Measurements from ENCODE around the gene TPMT.
A peak's percentile ranks its signal among the peaks of the same experiment; 100 is the strongest.
"Not testable (repeated sequence)": the region's sequence is repeated elsewhere in the genome, so short reads cannot be mapped to it uniquely, and the experiment has no call there.

TPMT gene

GRCh38 chr6:18155150-18155863 is 430 bp upstream of the TPMT start, which contains the start of gene KDM1B:
Gene KDM1B (plus strand): TSS chr6:18155422. CDS start chr6:18159896, 4,474 bp downstream.
- DNase-seq, result peak; percentile 99

GRCh38 chr6:18153311-18153703 is 1.6 kb downstream of the TPMT start:
- DNase-seq, result no peak

DNA sequence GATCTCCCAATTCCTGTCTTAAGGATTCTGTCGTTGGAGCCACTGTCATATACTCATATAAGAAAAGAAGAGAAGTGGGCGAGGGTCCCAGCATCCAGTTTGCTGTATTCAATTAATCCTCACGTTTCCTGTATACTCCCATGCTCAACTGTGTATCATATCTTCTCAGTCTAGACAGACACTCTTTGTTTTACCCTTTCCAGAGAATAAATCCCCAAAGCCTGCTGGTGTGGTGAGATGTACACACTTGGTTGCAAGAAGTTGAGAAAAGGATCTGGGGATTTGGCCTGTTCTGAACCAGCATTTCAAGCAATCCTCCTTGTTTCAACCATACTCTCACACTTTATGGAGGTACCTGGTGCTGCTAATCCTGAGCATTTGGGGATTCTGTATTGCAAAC is 3.1 kb downstream of the TPMT start:
- DNase-seq, result no peak

GRCh38 chr6:18151391-18151790 is 3.5 kb downstream of the TPMT start:
- DNase-seq, result not testable (repeated sequence)

- no peak for DNase-seq
Observed at GRCh38 chr6:18148304-18149025, 6.4 kb downstream of the TPMT start.

DNA sequence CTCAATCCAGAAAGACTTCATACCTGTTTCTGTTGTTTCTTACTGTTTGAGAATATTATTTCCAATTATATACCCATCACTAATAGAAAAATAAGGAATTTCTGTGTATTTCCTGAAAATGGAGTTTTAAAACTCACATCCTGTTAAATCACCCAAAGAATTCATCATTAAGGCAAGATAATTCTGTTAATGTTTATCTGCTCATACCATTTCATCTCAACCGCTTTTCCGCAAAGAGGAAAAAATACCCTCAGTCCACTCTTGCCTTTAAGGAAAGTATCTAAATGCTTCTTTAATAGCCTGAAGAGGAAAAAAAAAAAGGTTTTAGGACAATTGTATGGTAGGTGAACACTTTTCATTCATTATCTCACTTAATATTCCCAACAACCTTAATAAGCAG is 7.3 kb downstream of the TPMT start:
- DNase-seq, result no peak

DNA sequence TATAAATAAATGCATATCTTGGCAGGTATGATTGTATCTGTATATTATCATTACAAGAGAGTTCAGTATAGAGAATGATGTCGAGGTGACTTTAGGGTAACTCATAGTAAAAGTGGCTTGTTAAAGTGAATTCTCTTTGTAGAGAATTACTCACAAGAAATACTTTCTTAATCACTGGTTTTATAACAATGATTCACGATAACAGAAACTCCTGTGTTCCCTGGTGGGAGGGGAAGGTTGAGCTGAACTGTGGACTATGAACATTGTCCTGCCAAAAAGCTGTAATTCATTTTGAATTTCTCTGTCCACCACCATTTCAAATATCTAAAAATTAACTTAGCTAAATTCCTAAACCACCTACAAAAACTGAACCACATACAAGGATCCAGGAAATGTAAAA is 7.7 kb downstream of the TPMT start:
- no peak for DNase-seq

DNA sequence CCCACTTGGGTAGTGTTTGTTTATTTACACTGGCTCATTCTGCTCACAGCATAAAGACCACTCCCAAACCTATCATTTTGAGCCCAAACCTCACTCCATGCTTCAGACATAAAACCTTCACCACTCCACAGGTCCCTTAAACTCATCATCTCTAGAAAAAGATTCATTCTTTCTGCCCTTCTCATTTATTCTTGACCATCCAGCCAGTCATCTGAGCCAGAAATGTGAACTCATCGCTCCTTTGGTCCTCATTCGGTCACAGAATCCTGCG is 12.4 kb downstream of the TPMT start:
- no peak for DNase-seq

GRCh38 chr6:18141805-18142590 is 12.9 kb downstream of the TPMT start:
- DNase-seq, result no peak

GRCh38 chr6:18139935-18140621 is 14.8 kb downstream of the TPMT start:
- DNase-seq, result no peak

DNA sequence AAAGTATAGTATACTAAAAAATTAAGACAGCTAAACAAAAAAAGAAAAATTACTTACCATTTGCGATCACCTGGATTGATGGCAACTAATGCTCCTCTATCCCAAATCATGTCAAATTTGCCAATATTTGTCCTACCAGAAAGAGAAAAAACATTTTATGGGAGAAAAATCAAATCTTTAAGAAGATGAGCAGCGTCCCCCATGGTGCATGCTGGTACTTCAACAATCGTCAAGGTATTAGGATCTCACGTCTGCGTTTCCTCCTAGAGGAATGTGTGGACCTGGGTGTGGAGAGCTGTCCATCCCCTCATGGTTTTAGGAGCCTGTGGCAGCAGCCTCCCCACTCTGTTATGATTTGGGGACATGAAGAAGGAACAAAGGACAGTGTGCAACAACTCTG is 16.0 kb downstream of the TPMT start:
- no peak for DNase-seq

DNA sequence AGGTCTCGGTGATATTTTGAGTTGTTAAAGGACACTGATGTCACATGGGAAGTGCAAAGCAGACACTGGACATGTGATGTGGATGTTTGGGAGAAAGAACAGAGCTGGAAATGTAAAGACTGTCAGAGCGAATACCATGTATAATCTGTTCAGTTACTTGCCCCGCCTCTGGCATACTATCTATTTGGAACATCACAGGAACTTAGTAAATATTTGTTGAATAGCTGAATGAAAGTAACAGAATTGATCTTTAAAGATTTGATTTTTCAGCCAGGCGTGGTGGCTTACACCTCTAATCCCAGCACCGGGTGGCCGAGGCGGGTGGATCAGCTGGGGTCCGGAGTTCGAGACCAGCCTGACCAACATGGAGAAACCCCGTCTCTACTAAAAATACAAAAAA is 18.6 kb downstream of the TPMT start:
- no peak for DNase-seq

GRCh38 chr6:18135171-18135570 is 19.7 kb downstream of the TPMT start:
- DNase-seq, result no peak

DNA sequence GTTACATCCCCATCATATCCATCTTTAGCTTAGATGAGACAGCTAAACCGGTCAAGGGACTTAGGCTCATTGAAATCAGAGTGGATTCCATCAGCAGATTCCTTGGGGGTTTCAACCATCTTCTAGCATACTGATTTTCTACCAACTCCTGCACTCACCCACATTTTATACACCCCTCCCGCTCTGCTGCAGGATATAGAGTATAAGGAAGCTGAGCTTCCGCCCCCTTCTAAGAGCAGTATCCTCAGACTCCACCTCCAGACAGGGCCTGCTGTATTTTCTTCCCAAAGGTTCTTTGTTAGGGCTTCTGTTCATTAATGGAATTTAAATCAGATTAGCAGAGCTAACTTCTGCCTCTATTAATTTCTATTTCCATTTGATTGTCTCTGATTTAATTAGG is 22.5 kb downstream of the TPMT start:
- DNase-seq, result no peak

DNA sequence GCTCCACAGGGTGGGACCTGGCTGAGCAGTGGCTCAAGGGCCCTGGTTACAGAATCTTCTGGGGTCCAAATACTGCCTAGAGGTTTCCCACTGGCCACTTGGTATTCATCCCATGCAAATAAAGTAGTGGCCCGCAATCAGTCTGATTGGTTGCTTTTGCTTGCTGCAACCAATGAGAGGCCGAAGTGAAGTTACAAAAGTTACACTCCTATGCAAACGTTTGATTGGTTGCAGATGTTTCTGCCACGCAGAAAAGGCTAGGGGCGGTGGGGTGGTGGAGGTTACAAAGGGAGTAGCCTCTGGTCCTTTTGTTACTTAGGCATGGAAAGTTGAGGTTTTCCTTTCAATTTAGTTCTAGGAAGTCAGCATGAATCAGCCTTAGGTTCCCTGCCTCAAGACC is 28.8 kb downstream of the TPMT start:
- no peak for DNase-seq

DNA sequence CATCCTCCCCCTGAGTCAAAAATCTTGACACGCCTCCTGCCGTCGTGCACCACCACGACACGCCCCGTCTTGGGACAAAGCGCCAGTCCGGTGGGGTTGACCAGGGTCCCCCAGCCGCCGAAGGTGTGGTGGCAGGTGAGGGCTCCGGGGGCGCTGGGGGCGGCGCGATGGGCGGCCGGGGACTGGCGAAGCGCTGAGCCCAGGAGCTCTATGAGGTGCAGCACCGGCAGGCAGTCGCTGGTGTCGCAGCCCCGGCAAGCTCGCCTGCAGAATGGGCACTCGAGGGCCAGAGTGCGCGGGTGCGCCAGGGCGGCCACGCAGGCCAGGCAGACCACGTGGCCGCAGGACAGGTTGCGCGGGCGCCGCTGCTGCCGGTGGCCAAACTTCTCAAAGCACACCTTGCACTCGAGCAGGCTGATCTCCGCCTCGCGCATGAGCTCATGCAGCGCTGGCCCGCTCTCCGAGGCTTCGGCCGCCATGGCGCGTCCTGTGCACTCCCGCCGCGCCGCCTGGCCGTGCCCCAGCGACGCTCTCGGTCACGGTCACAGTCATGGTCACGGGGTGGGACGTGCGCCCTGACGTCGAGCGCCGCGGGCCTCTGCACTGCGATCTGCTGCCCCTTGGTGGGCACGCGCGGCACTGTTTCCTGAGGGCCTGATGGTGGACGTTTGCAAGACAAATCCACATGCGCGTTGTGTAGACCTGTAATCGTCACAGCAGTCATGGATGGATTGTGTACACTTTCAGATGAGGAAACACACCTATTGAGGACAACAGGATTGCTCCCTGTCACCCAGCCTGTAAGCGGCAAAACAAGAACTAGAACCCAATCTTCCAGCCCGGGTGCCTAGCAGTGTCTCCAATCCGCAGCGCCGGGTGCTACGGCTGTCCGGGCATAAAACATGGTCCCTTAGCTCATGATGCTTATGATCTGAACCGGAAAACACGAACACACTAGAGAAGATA is 32.5 kb downstream of the TPMT start, which contains the start of gene NHLRC1:
Gene NHLRC1 (minus strand): TSS at position 550 of the 966 bp plus-strand sequence. CDS start 71 bp downstream, at position 479.
- peak; percentile 56 for DNase-seq

- DNase-seq, result no peak
Observed at GRCh38 chr6:18121580-18122127, 33.2 kb downstream of the TPMT start.

GRCh38 chr6:18119236-18119635 is 35.6 kb downstream of the TPMT start:
- no peak for DNase-seq

- DNase-seq, result no peak
Observed at GRCh38 chr6:18118330-18118729, 36.5 kb downstream of the TPMT start.

- no peak for DNase-seq
Observed at GRCh38 chr6:18117136-18117535, 37.7 kb downstream of the TPMT start.

DNA sequence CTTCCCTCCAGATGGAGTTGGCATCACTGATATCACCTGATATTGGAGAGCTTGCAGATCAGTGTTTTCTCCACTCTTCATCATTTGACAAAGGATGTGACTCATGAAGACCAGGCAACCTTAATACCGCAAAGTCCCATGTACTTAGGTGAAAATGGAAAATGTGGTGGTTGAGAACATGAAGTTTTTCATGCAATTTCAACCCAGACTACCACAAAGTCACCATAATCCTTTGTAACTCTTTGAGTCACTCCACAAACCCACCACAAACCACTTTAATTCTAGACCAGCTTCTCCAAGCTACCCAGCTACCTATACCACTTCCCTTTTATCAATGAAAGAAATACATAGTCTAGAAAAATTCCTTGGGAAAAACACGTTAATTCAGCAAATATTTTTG is 39.5 kb downstream of the TPMT start:
- DNase-seq, result no peak

DNA sequence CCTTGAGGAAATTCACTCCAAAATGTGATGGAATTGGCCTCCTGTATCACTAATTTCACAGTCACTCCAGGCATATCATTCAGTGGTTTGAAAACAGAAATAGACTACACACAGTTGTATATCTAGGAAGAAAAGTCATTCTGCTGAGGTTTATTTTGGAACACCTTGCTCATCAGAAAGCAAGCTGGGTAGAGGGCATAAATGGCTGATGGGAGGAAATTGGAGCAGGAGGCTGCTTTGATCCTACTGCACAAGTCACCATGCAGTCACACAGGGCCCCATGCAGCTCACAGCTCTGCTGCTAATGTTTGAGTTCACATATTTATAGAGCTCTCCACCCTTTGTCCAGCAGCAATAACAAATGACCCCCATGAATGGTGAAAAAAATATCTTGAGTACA is 44.7 kb downstream of the TPMT start:
- DNase-seq, result no peak

Data from activated CD4-positive, alpha-beta T cell treated with anti-CD3 and anti-CD28 coated beads for 1 hour (primary cell).